G401 (cell line): Measurements from ENCODE around the gene KIF23. TPM values are rescaled to one million over a fixed set of nuclear protein-coding genes. Genes with fewer than 3 reads are reported as not detected.
A peak's percentile ranks its signal among the peaks of the same experiment; 100 is the strongest.

ENCODE experiments used
- DNase-seq: peaks from one replicate; pipeline ENCODE4 v3.0.0-alpha.2; 2015; ENCODE audit warnings: low spot score
- in situ Hi-C: cut with HindIII; loops from 2 replicates; pipeline ENCODE4 v1.10.0; 2016; ENCODE audit warnings: low sequenced_read_pairs, mixed read lengths
- total RNA-seq: library from RNA; depleted of rRNA; stranded (reverse); fragments of >200 nt; shearing (Covaris generic); gene quantifications from 2 replicates; pipeline ENCODE4 v1.2.3, GENCODE V29; 2014; rRNA removed

Gene KIF23
- total RNA-seq, 1 experiment from 2014 or later = 46.1 TPM

DNA sequence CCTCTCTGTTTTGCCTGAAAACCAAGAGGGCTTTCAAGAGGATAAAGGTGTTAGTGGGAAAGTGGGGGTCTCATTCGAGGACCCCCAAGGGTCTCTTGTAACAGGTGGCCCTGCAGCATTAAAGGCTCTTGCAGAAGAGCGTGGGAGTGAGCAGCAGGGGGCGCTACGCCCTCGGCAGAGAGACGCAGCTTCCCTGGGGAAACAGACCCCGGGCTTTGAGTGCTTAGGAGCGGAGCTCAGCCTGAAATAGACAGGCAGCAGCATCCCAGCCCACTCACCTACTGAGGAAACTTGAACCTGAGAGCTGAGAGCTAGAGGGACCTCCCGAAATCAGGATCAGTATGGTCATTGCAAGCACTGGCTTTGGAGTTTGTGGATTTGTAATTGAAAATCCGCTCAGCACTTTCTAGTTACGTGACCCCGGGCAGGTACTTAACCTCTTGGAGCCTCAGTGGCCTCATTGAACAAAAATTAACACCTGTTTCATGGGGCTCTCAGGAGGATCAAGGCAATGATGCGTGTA lies 64.2 kb downstream of the KIF23 start:
- DNase-seq = peak; percentile 29
- in situ Hi-C loops = no loop called here

DNA sequence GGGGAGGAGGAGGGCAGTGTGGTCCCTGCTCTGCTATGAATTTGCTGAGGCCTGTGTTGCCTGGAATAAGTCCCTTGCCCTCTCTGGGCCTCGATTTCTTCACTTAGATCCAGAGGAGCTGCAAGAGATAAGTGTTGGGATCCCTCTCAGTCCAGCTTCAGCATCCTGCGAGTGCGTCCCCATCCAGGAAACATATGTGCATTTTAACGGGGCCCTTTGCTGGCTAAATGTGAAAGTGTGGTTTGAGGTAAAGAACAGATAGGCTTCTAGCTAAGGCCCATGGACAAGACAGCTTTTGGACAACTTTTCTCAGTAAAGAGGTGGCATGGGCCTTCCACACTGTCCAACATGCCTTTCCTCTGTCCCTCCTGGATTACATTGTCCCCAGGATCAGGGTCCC lies 64.9 kb downstream of the KIF23 start:
- DNase-seq = no peak
- in situ Hi-C loops = no loop called here

- in situ Hi-C loops = no loop called here
- no peak for DNase-seq
Measured at GRCh38 chr15:69479971-69480370, 65.8 kb downstream of the KIF23 start.

DNA sequence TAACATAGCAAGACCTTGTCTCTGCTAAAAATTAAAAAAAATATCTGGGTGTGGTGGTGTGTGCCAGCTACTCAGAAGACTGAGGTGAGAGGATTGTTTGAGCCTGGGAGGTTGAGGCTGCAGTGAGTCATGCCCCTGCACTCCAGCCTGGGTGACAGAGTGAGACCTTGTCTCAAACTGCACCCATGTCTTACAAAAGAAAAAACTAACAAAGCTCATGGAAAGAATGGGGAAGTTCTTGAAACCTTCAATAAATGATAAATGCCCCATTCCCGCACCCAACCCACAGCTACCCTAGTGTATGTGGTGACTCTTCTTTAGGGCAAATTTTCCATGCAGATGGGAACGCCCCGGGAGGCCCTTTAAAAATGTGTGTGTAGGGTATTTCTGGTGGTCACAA lies 66.8 kb downstream of the KIF23 start:
- DNase-seq = no peak
- in situ Hi-C loops = no loop called here

DNA sequence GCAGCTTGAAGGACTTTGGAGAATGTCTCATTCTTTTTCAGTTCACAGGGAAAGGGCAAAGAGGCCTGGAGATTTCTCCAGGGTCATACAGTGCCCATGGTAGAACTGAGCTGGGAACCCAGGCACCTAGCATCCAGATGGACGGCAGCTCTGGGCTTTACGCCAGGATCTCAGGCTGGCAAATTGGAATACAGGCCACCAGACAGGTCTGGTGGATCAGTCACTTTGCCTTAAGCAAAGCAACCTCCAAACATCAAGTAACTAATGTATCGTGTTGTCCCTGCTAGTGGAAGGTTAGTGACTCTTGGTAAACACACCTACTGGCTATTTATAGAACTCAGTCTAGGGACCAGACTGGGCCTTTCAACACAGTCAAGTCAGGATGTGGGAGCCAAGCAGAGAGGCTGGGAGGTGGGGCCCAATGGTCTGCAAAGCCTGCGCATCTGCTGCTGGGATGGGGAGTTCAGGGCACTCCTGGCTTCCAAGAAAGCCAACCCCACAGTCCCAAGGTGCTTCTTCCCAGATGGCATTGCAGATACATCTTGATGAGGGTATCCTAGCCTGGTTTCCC lies 68.6 kb downstream of the KIF23 start:
- no peak for DNase-seq
- in situ Hi-C loops = no loop called here

- no peak for DNase-seq
- in situ Hi-C loops = no loop called here
Measured at GRCh38 chr15:69484837-69485236, 70.7 kb downstream of the KIF23 start.

GRCh38 chr15:69486481-69487110 lies 72.4 kb downstream of the KIF23 start:
- in situ Hi-C loops = no loop called here
- DNase-seq = no peak

DNA sequence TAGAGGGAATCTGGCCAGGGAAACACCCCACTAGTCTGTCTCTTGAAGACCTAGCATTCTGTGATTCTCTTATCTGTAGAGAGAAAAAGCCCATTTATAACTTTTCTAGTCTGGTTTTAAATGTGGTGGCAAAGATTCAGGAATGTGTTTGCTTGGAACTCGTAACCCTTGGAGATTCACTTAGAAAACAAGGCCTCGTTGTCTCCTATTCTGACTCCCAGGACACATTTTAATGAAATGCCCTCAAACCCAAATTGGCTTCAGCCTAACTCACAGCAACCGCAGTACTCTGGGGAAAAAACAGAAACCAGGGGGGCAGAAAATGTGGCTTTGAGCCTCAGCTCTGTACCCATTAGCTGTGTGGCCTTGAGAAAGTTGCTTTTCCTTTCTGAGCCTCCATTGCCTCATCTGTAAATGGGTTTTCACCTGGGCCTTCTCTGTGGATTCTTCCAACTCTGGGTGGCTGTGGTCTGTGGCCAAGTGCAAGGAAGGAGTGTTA lies 75.0 kb downstream of the KIF23 start:
- no peak for DNase-seq
- in situ Hi-C loops = no loop called here

DNA sequence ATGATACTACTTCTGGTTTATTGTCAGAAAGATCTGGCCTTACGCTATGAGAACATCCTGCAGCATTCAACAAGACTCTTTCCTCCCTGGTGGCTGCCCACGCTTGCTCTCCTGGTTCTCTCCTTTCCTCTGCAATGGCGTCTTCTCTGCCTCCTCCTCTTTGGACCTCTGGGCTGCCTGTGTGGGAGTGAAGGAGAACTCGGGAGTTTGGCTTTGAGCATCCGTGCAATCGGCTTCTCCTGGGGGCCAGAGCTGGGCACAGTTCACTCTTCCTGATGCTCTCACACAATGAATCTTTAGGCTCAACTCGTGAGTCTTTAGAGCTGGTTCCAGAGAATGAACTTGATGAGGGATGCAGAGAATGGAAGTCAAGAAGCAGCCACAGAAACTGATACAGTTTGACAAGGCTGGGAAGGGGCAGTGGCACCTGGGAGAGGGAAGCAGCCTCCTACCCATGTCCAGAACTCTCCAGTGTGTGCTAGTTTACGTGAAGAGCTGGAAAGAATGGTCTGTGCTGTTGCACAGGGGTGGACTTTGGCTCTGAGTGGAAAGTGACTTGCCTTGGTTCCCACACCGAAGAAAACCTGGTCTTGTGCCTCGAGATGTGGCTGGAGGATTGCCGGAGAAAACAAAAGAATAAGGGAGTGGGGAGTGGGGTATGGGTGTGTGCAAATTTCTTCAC lies 76.3 kb downstream of the KIF23 start:
- no peak for DNase-seq
- in situ Hi-C loops = no loop called here

DNA sequence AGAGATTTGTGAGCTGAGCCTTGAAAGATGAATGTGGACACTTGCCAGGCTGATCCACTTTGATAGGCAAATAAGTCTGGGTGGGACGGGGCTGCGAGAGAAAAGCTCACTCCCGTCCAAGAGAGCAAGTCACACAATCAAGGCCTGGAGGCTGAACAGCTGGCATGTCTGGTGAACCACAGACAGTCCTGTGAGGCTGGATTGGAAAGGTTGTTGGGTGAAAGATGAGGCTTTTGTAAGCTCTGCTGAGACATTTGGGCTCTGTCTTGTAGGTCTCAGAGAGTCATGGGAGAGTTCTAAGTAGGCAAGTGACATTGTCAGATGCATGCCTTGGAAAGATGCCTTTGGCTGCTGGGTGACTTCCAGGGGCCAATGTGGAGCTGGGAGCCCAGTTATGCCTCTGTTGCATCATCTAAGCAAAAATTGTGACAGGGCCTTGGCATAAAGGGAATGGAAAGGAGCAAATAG lies 76.9 kb downstream of the KIF23 start:
- in situ Hi-C loops = no loop called here

GRCh38 chr15:69493406-69493805 lies 79.3 kb downstream of the KIF23 start:
- in situ Hi-C loops = no loop called here
- DNase-seq = no peak

More for the DNA sequence above, 76.9 kb downstream of the KIF23 start:
- DNase-seq = no peak

DNA sequence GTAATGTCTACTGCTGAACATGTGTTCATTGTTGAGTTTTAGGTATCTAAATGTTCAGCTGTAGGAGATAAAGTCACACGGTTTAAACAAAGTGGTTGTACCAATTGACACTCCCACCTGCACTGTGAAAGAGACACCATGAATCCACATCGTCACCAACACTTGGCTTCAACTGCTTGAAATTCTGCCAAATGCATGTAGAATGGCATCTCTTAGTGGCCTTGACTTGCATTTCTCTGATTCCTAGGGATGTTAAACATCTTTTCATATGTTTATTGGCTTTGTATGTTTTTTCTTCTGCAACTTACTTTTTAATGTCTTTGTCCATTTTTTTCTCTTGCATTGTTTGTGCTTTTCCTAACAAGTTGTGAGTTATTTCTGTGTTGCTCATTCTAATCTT lies 81.9 kb downstream of the KIF23 start:
- no peak for DNase-seq
- in situ Hi-C loops = no loop called here

- no peak for DNase-seq
- in situ Hi-C loops = no loop called here
Measured at GRCh38 chr15:69497076-69497475, 82.9 kb downstream of the KIF23 start.

DNA sequence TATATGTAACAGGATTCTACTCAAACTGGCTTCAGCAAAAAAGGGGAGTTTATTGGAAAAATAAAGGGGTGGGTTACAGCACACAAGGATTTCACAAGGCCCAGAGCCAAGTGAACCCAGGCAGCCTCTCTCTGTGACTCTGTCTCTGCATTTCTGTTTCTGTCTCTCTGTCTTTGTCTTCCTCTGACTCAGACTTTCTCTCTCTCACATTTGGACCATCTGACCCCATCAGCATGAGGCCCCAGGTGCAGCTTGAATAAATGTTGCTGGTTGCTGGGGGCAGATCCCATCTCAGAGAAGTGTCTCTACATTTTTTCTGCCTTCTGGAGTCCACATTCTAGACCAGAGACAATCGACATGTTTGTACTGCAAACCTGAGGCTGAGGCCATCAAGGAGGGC lies 83.5 kb downstream of the KIF23 start:
- no peak for DNase-seq
- in situ Hi-C loops = no loop called here

Other genes starting within 250 kb of the KIF23 start
- gene PAQR5, start 115.4 kb upstream of the KIF23 start, total RNA-seq = under 0.01 and 0.03 TPM in 2 replicates
- 49.4 and 51.5 TPM in 2 replicates for gene RPLP1, start 38.5 kb downstream of the KIF23 start, total RNA-seq